Gastrocnemius medialis (tissue), 4 donors: ENCODE data around the gene SECISBP2. TPM values are rescaled to one million over a fixed set of nuclear protein-coding genes. Genes with fewer than 3 reads are reported as not detected.
A peak's percentile ranks its signal among the peaks of the same experiment; 100 is the strongest.
"Not testable (repeated sequence)": the region's sequence is repeated elsewhere in the genome, so short reads cannot be mapped to it uniquely, and the experiment has no call there.

Experiments
- ATAC-seq, 2 donors: fragments of 150-250 bp; one replicate each; pipeline ENCODE4 v1.9.1; 2016
- DNase-seq, 2 donors: peaks; one replicate each; pipeline ENCODE4 v3.0.0-alpha.2; 2019
- H3K27ac ChIP-seq, 4 donors: fragments of 200-600 bp; sonication (generic); 1 replicate in 1 of 4; 2 replicates in 3 of 4; pipeline ENCODE4 v1.5.1; 2016 to 2018; ENCODE audit warnings: mild to moderate bottlenecking in 2 of 4, moderate library complexity in 1 of 4
- H3K27me3 ChIP-seq, 3 donors: fragments of 200-600 bp; sonication (generic) in 2 of 3; 1 replicate in 1 of 3; 2 replicates in 2 of 3; pipeline versions ENCODE4 v1.5.1 to v1.6.0; 2016 to 2019; ENCODE audit warnings: mild to moderate bottlenecking in 1 of 3, moderate library complexity in 1 of 3
- H3K36me3 ChIP-seq, 2 donors: fragments of 200-600 bp; sonication (generic) in 1 of 2; one replicate each; pipeline ENCODE4 v1.5.1; 2017 to 2018
- H3K4me1 ChIP-seq, 2 donors: fragments of 200-600 bp; sonication (generic) in 1 of 2; one replicate each; pipeline ENCODE4 v1.5.1; 2016 to 2017; ENCODE audit warnings: mild to moderate bottlenecking in 2 of 2
- H3K4me3 ChIP-seq, 4 donors: fragments of 200-600 bp; sonication (generic) in 3 of 4; 1 replicate in 1 of 4; 2 replicates in 3 of 4; pipeline ENCODE4 v1.5.1; 2016 to 2019; ENCODE audit warnings: mild to moderate bottlenecking in 2 of 4
- H3K9me3 ChIP-seq, 3 donors: fragments of 200-600 bp; sonication (generic) in 2 of 3; 1 replicate in 1 of 3; 2 replicates in 2 of 3; pipeline ENCODE4 v1.5.1; 2016 to 2019
- POLR2A ChIP-seq, 2 donors: fragments of 450-650 bp; IDR thresholded peaks; one replicate each; pipeline ENCODE4 v1.6.1; 2017; ENCODE audit warnings: antibody characterized with exemption in 2 of 2, mild to moderate bottlenecking in 2 of 2, moderate library complexity in 2 of 2
- in situ Hi-C, 4 donors: fragments of 200-750 bp; cut with MboI; loops; one replicate each; pipeline versions ENCODE4 v1.15.0 to v1.8.0; 2017; ENCODE audit warnings: low sequenced_read_pairs in 4 of 4
- intact Hi-C: fragments of 100-400 bp; cut with DNase I; formaldehyde crosslinking; loops from one replicate; pipeline ENCODE4 v1.15.1; 2023; ENCODE audit warnings: low total_unique reads
- total RNA-seq, 4 donors: library from RNA; depleted of rRNA; stranded (reverse); fragments of >200 nt; gene quantifications; one replicate each; pipeline versions ENCODE4 v1.1.0 to v1.2.3, GENCODE V29; 2016
- TF ChIP-seq, protein P1 (sequence below), 5 experiments: fragments of 450-650 bp in 3 of 5; fragments of 200-600 bp in 2 of 5; sonication (generic) in 2 of 5; IDR thresholded peaks in 4 of 5; conservative IDR thresholded peaks in 1 of 5; 1 replicate in 4 of 5; 2 replicates in 1 of 5; pipeline ENCODE4 v1.5.1; 2016 to 2019; ENCODE audit warnings: antibody characterized with exemption in 5 of 5, mild to moderate bottlenecking in 3 of 5, moderate library complexity in 3 of 5

The SECISBP2 gene, protein sequence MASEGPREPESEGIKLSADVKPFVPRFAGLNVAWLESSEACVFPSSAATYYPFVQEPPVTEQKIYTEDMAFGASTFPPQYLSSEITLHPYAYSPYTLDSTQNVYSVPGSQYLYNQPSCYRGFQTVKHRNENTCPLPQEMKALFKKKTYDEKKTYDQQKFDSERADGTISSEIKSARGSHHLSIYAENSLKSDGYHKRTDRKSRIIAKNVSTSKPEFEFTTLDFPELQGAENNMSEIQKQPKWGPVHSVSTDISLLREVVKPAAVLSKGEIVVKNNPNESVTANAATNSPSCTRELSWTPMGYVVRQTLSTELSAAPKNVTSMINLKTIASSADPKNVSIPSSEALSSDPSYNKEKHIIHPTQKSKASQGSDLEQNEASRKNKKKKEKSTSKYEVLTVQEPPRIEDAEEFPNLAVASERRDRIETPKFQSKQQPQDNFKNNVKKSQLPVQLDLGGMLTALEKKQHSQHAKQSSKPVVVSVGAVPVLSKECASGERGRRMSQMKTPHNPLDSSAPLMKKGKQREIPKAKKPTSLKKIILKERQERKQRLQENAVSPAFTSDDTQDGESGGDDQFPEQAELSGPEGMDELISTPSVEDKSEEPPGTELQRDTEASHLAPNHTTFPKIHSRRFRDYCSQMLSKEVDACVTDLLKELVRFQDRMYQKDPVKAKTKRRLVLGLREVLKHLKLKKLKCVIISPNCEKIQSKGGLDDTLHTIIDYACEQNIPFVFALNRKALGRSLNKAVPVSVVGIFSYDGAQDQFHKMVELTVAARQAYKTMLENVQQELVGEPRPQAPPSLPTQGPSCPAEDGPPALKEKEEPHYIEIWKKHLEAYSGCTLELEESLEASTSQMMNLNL
- total RNA-seq: 10 to 100 TPM; 40.2 to 70.8 (median 54.9) TPM

DNA sequence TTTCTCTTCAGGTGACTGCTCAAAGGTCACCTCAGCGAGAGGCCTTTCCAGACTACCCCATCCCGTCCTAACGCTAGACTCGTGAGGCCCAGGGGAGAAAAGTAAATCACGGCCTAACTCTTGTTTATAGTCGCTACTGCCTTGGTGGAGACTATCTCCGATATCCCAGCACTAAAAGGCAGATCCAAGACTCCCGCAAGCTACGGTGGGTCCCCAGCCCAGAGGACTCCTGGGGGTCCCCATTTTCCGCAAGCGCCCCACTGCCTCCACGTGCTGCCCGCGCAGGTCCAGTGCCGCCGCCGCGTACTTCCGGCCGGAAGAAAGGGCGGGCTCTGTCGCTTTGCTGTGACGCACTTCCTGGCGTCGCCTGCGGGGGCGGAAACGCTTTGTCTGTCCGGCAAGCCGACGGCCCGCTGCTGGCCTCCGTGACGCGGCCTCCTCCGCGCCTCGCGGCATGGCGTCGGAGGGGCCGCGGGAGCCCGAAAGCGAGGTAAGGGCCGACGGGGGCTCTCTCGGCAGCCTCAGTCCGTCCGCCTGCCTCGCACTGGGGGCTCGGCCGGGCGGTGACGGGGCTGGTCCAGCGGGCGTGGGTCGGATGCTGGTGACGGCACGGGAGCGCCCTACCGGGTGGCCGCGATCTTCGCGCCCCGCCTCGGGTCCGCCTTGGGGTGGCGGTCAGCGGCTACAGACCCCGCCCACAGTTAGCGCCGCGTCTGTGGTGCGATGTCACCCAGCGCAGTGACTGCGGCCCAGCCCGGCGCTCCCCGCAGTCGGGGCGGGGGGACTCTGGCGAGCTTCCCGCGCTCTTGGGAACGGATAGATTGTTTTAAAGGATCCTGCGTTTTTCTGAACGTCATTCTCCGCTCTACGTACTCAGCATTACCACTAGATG, at the start of gene SECISBP2:
Gene SECISBP2, plus strand, starts transcription at position 378 of the 892 bp plus-strand sequence. Its CDS starts 77 bp downstream, at position 455.
- Histone ChIP-seq H3K27me3 (no peaks in the 10 kb centered on the region), H3K27ac (peak within 1 kb of the TSS; percentile 87 to 99 (median 98)), H3K4me1 (peaks cover 39 to 40% of the 10 kb centered on the region in 2 donors), H3K36me3 (no peaks in the 10 kb centered on the region), H3K4me3 (peak within 1 kb of the TSS; percentile 69 to 83 (median 80)), H3K9me3 (no peaks in the 10 kb centered on the region)
- intact Hi-C loops (loop anchor here (1.0 to 10.0 kb wide), 7 partner anchors 8 to 1876 kb away; no protein-coding TSS in a partner anchor), in situ Hi-C loops (loop anchor here in 1 of 4 donors (25.0 kb wide), 1 partner anchor 794 kb away; no protein-coding TSS in a partner anchor)
- DNase-seq (peak; percentile 92 to 95), ATAC-seq (peak; percentile 90 to 93)
- TF ChIP-seq POLR2A (IDR thresholded peaks at IDR 0.05): peak; percentile 96 to 97
- TF ChIP-seq, protein P1, sequence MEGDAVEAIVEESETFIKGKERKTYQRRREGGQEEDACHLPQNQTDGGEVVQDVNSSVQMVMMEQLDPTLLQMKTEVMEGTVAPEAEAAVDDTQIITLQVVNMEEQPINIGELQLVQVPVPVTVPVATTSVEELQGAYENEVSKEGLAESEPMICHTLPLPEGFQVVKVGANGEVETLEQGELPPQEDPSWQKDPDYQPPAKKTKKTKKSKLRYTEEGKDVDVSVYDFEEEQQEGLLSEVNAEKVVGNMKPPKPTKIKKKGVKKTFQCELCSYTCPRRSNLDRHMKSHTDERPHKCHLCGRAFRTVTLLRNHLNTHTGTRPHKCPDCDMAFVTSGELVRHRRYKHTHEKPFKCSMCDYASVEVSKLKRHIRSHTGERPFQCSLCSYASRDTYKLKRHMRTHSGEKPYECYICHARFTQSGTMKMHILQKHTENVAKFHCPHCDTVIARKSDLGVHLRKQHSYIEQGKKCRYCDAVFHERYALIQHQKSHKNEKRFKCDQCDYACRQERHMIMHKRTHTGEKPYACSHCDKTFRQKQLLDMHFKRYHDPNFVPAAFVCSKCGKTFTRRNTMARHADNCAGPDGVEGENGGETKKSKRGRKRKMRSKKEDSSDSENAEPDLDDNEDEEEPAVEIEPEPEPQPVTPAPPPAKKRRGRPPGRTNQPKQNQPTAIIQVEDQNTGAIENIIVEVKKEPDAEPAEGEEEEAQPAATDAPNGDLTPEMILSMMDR (IDR thresholded peaks at IDR 0.05 in 4 of 5, conservative IDR thresholded peaks at IDR 0.05 in 1 of 5): peak; percentile 62 to 73 (median 66)

DNA sequence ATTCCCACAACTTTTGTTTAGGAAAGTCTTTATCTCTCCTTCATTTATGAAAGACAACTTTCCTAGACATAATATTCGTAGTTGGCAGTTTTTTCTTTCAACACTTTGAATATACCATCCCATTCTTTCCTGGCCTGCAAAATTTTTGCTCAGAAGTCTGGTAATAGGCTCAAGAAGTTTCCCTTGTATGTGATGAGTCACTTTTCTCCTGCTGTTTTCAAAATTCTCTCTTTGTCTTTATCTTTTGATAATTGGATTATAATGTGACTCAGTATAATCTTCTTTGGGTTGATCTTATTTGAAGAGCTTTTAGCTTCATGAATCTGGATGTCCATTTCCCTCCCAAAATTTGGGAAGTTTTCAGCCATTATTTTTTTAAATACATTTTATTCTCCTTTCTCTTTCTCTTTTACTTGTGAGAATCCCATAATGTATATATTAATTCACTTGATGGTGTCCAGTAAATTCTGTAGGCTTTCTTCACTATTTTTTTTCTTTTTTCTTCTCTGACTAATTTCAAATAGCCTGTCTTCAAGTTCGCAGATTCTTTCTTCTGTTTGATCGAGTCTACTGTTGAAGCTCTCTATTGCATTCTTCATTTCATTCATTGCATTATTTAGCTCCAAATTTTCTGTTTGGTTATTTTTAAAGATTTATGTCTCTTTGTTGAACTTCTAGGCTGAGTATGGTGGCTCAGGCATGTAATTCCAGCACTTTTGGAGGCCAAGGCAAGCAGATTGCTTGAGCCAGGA, 44.6 kb upstream of the SECISBP2 start:
- no peak overlapping the region for H3K4me3 ChIP-seq
- no peaks in the 10 kb centered on the region for H3K36me3 ChIP-seq
- ATAC-seq: no peak
- H3K27ac ChIP-seq: no peak overlapping the region
- TF ChIP-seq, protein P1 (IDR thresholded peaks at IDR 0.05 in 4 of 5, conservative IDR thresholded peaks at IDR 0.05 in 1 of 5): no peak
- no peak for TF ChIP-seq POLR2A (IDR thresholded peaks at IDR 0.05)
- no peaks in the 10 kb centered on the region for H3K9me3 ChIP-seq
- DNase-seq: no peak
- in situ Hi-C loops: loop anchor here in 1 of 4 donors (10.0 kb wide), 1 partner anchor 679 kb away; no protein-coding TSS in a partner anchor
- H3K4me1 ChIP-seq: no peaks in the 10 kb centered on the region
- no peaks in the 10 kb centered on the region for H3K27me3 ChIP-seq
- intact Hi-C loops: loop anchor here (10.0 kb wide), 1 partner anchor 1321 kb away; no protein-coding TSS in a partner anchor

DNA sequence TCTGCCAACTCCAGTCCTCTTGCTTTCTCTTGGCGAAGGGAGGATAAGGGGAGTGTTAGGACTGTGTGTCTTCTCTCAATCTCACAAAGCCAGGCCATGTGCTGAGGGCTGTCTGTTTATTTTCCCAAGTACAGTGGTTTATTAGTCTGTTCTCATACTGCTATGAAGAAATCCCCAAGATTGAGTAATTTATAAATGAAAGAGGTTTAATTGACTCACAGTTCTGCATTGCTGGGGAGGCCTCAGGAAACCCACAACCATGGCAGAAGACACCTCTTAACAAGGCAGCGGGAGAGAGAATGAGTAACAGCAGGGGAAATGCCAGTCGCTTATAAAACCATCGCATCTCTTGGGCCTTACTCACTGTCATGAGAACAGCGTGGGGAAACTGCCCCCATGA, 43.5 kb upstream of the SECISBP2 start:
- Histone ChIP-seq H3K36me3 (no peaks in the 10 kb centered on the region), H3K27ac (no peak overlapping the region), H3K9me3 (no peaks in the 10 kb centered on the region), H3K27me3 (no peaks in the 10 kb centered on the region), H3K4me1 (no peaks in the 10 kb centered on the region), H3K4me3 (no peak overlapping the region)
- in situ Hi-C loops: loop anchor here in 2 of 4 donors (10.0 to 25.0 kb wide), 2 partner anchors 680 to 713 kb away; no protein-coding TSS in a partner anchor
- DNase-seq: no peak
- intact Hi-C loops: loop anchor here (10.0 kb wide), 1 partner anchor 1320 kb away; no protein-coding TSS in a partner anchor
- no peak for ATAC-seq
- no peak for TF ChIP-seq POLR2A (IDR thresholded peaks at IDR 0.05)
- TF ChIP-seq, protein P1 (IDR thresholded peaks at IDR 0.05 in 4 of 5, conservative IDR thresholded peaks at IDR 0.05 in 1 of 5): no peak

DNA sequence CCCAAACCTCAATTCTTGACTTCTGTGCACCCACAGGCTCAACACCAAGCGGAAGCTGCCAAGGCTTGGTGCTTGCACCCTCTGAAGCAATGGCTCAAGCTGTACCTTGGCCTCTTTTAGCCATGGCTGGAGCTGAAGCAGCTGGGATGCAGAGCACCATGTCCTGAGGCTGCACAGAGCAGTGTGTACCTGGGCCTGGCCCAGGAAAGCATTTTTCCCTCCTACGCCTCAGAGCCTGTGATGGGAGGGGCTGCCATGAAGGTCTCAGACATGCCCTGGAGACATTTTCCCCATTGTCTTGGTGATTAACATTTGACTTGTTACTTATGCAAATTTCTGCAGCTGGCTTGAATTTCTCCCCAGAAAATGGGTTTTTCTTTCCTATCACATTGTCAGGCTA, 42.3 kb upstream of the SECISBP2 start:
- not testable (repeated sequence) for H3K4me1 ChIP-seq, H3K4me3 ChIP-seq, ATAC-seq, H3K27ac ChIP-seq, H3K27me3 ChIP-seq, H3K9me3 ChIP-seq, DNase-seq, H3K36me3 ChIP-seq
- intact Hi-C loops (loop anchor here (10.0 kb wide), 1 partner anchor 1319 kb away; no protein-coding TSS in a partner anchor), in situ Hi-C loops (loop anchor here in 2 of 4 donors (10.0 to 25.0 kb wide), 2 partner anchors 681 to 714 kb away; no protein-coding TSS in a partner anchor)
